HG03565 (cell line): ENCODE data around the gene SFTPB.
A peak's percentile ranks its signal among the peaks of the same experiment; 100 is the strongest.
"Not testable (repeated sequence)": the region's sequence is repeated elsewhere in the genome, so short reads cannot be mapped to it uniquely, and the experiment has no call there.

Experiments used
- ATAC-seq: cut with Tn5 transposase; IDR thresholded peaks from one replicate; pipeline ENCODE4 v1.9.1; 2021; ENCODE audit warnings: mild to moderate bottlenecking, moderate library complexity; ENCODE audit not compliant: unreplicated experiment

SFTPB gene

GRCh38 chr2:85668009-85668856, at the start of gene SFTPB:
TSS of gene SFTPB (minus strand) at chr2:85668199. CDS start at chr2:85668183, 16 bp downstream.
- ATAC-seq, result no peak

GRCh38 chr2:85717308-85718008, 49.5 kb upstream of the SFTPB start:
- ATAC-seq, result no peak

- no peak for ATAC-seq
Observed at GRCh38 chr2:85716346-85716914, 48.4 kb upstream of the SFTPB start.

- ATAC-seq, result no peak
Observed at GRCh38 chr2:85714841-85715240, 46.8 kb upstream of the SFTPB start.

GRCh38 chr2:85714421-85714820, 46.4 kb upstream of the SFTPB start:
- ATAC-seq, result not testable (repeated sequence)

- no peak for ATAC-seq
Observed at GRCh38 chr2:85713836-85714235, 45.8 kb upstream of the SFTPB start.

- ATAC-seq, result no peak
Observed at GRCh38 chr2:85712849-85713612, 45.0 kb upstream of the SFTPB start.

- no peak for ATAC-seq
Observed at GRCh38 chr2:85712336-85712735, 44.3 kb upstream of the SFTPB start.

GRCh38 chr2:85711578-85712060, 43.6 kb upstream of the SFTPB start:
- no peak for ATAC-seq

- no peak for ATAC-seq
Observed at GRCh38 chr2:85710687-85711577, 42.9 kb upstream of the SFTPB start.

GRCh38 chr2:85709401-85709811, 41.4 kb upstream of the SFTPB start:
- ATAC-seq, result no peak

GRCh38 chr2:85708641-85709040, 40.6 kb upstream of the SFTPB start:
- ATAC-seq, result no peak

- ATAC-seq, result no peak
Observed at GRCh38 chr2:85707304-85707703, 39.3 kb upstream of the SFTPB start.

GRCh38 chr2:85706599-85707296, 38.7 kb upstream of the SFTPB start:
- no peak for ATAC-seq

GRCh38 chr2:85706063-85706462, 38.1 kb upstream of the SFTPB start:
- ATAC-seq, result no peak

GRCh38 chr2:85705680-85706039, 37.7 kb upstream of the SFTPB start:
- ATAC-seq, result no peak

GRCh38 chr2:85704800-85705679, 37.0 kb upstream of the SFTPB start:
- peak; percentile 36 for ATAC-seq

- no peak for ATAC-seq
Observed at GRCh38 chr2:85704038-85704437, 36.0 kb upstream of the SFTPB start.
